Type B pancreatic cell (in vitro differentiated cells): ENCODE data around the gene RNF8. TPM values are rescaled to one million over a fixed set of nuclear protein-coding genes. Genes with fewer than 3 reads are reported as not detected.

ENCODE experiments used
- DNase-seq: peaks from one replicate; pipeline ENCODE4 v3.0.0; 2021; ENCODE audit warnings: mixed read lengths; ENCODE audit not compliant: unreplicated experiment; ENCODE audit errors: extremely low spot score
- H3K27ac Mint-ChIP-seq: 2 replicates; pipeline ENCODE4 v1.8.0; 2021; ENCODE audit warnings: mild to moderate bottlenecking, mixed read lengths
- H3K27me3 Mint-ChIP-seq: 2 replicates; pipeline ENCODE4 v1.8.0; 2021; ENCODE audit warnings: mixed read lengths
- H3K36me3 Mint-ChIP-seq: 2 replicates; pipeline ENCODE4 v1.8.0; 2021; ENCODE audit warnings: mixed read lengths
- H3K4me1 Mint-ChIP-seq: one replicate; pipeline ENCODE4 v1.8.0; 2021; ENCODE audit warnings: mixed read lengths; ENCODE audit not compliant: unreplicated experiment
- H3K4me3 Mint-ChIP-seq: 2 replicates; pipeline ENCODE4 v1.8.0; 2021; ENCODE audit warnings: mild to moderate bottlenecking, mixed read lengths
- H3K9me3 Mint-ChIP-seq: 2 replicates; pipeline ENCODE4 v1.8.0; 2021; ENCODE audit warnings: mixed read lengths
- total RNA-seq: library from RNA; stranded (reverse); gene quantifications from 2 replicates; pipeline ENCODE4 v1.2.1, GENCODE V29; 2021; ENCODE audit warnings: low replicate concordance
- TF ChIP-seq, protein P1 (sequence below): fragments of 200-600 bp; sonication (generic); conservative IDR thresholded peaks from 2 replicates; pipeline ENCODE4 v1.5.0; 2021; ENCODE audit warnings: antibody characterized with exemption, mild to moderate bottlenecking

RNF8 gene
- total RNA-seq, 1 donor from 2014 or later = 38.6 TPM

DNA sequence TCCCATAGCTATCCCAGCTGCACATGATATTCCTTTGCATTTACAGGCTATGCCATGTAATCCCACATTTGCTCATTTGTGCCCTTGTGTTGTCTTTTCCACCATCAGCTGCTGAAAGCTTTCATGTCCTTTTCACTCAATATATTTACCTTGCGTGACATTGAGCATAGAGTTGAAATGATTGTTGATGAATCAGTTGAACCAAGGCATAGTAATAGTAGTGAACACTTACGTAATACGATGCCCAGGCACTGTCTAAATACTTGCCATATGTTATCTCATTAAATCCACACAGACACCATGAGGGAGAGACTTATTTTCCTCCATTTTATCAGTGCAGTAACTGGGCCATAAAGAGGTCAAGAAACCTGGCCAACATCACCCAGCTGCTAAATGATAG, 13.1 kb downstream of the RNF8 start:
- H3K27ac Mint-ChIP-seq = peak overlapping the region; percentile 36
- no peaks in the 10 kb centered on the region for H3K9me3 Mint-ChIP-seq
- H3K36me3 Mint-ChIP-seq = peaks cover 24% of the 10 kb centered on the region
- H3K27me3 Mint-ChIP-seq = no peaks in the 10 kb centered on the region
- DNase-seq = no peak
- TF ChIP-seq, protein P1, sequence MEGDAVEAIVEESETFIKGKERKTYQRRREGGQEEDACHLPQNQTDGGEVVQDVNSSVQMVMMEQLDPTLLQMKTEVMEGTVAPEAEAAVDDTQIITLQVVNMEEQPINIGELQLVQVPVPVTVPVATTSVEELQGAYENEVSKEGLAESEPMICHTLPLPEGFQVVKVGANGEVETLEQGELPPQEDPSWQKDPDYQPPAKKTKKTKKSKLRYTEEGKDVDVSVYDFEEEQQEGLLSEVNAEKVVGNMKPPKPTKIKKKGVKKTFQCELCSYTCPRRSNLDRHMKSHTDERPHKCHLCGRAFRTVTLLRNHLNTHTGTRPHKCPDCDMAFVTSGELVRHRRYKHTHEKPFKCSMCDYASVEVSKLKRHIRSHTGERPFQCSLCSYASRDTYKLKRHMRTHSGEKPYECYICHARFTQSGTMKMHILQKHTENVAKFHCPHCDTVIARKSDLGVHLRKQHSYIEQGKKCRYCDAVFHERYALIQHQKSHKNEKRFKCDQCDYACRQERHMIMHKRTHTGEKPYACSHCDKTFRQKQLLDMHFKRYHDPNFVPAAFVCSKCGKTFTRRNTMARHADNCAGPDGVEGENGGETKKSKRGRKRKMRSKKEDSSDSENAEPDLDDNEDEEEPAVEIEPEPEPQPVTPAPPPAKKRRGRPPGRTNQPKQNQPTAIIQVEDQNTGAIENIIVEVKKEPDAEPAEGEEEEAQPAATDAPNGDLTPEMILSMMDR = no peak
- peak overlapping the region; percentile 41 for H3K4me3 Mint-ChIP-seq
- H3K4me1 Mint-ChIP-seq = peaks cover 21% of the 10 kb centered on the region

DNA sequence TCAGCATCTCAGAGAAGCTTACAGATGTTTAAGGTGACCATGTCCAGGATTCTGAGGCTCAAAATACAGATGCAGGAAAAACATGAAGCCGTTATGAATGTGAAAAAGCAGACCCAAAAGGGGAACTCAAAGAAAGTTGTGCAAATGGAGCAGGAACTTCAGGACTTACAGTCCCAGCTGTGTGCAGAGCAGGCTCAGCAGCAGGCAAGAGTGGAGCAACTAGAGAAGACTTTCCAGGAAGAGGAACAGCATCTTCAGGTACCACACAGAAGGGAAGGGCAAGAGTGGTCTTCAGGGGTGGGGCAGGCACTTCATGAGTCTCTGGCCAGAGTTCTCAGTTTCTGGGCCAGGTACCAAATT, 15.2 kb downstream of the RNF8 start:
- Mint-ChIP-seq H3K27me3 (no peaks in the 10 kb centered on the region), H3K27ac (peak overlapping the region; percentile 61), H3K36me3 (peaks cover 16% of the 10 kb centered on the region), H3K4me1 (peaks cover 21% of the 10 kb centered on the region), H3K9me3 (no peaks in the 10 kb centered on the region), H3K4me3 (no peak overlapping the region)
- TF ChIP-seq, protein P1 = no peak
- no peak for DNase-seq

DNA sequence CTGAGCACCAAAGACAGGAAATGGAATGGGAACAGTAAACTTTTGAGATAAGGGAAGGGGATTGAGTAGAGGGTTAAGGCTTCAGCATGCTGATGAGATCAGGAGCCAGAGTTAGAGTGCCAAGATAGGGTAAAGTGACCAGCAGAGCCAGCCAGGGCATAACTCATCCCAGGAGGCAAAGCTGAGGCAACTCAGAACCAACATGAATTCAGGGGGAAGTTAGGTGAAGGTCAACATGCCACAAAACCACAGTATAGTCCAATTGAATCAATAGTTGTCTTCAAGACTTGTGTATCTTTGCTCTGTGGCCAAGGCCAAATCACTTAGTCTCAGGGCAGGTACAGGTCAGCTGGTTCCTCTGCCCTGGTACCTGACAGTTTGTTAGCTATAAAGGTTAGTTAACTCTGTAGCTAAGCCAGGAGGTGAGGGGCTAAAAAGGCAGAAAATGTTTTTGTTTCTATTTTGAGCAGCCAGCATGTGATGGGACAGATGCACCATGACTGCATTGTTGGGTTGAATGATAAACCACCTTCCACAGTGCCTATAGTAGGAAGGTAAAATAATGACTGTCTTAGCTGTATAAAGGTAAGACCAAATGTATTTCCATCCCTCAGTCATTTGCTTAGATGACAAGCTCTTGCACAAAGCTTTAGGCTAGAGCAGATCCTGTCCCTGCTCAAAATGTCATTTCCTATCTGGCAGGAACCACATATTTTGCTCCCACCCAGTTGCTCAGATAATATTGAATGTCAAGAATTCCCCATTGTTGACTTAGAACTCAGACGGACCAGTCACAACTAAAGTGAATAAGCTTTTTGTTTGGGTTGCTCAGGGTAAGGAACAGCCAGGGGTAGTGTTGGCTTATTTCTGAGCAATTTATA, 15.8 kb downstream of the RNF8 start:
- no peaks in the 10 kb centered on the region for H3K27me3 Mint-ChIP-seq
- H3K27ac Mint-ChIP-seq = peak overlapping the region; percentile 61
- DNase-seq = no peak
- H3K9me3 Mint-ChIP-seq = no peaks in the 10 kb centered on the region
- TF ChIP-seq, protein P1 = no peak
- H3K36me3 Mint-ChIP-seq = peaks cover 16% of the 10 kb centered on the region
- no peak overlapping the region for H3K4me3 Mint-ChIP-seq
- H3K4me1 Mint-ChIP-seq = peaks cover 21% of the 10 kb centered on the region

DNA sequence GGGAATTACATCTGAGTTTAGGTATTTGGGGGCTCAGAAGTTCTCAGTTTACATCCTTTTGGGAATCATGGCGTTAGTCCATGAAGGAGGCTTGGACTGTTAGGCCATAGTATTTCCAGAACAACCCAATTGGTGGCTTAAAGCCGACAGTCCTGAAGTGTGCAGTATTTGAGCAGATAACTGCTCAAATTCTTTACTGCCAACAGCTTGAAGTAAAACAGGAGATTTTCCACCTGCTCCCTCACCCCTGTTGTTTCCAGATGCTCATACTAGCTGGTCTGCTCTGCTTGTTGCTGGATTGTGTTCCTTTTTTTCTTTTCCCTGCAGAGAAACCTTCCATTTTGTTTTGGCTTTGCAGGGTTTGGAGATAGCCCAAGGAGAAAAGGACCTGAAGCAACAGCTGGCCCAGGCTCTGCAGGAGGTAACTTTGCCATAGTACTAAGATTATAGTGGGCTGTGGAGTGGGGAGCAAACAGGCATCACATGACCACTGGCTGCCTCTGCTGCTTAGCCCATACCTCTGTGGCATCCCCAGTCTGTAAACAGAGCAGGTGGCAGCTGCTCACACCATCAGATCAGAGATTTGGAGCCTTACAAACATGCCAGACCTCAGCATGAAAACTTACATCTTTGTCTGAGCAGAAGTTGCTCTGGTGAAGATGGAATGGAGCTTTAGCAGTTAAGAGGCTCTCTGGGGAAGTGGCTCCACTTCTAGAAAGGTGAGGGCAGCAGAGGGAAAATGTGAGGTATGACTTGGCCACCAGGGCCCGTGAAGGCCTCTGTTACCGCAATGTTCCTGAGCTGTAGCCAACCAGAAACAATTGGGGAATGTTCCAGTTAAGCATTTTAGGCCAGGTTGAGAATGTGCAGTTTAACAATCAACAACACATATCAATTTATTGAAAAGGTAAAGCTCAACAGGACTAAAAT, 17.6 kb downstream of the RNF8 start:
- Mint-ChIP-seq H3K27me3 (no peaks in the 10 kb centered on the region), H3K27ac (peak overlapping the region; percentile 39), H3K4me1 (peaks cover 9% of the 10 kb centered on the region), H3K9me3 (no peaks in the 10 kb centered on the region), H3K36me3 (peaks cover 21% of the 10 kb centered on the region), H3K4me3 (no peak overlapping the region)
- TF ChIP-seq, protein P1 = no peak
- DNase-seq = no peak

DNA sequence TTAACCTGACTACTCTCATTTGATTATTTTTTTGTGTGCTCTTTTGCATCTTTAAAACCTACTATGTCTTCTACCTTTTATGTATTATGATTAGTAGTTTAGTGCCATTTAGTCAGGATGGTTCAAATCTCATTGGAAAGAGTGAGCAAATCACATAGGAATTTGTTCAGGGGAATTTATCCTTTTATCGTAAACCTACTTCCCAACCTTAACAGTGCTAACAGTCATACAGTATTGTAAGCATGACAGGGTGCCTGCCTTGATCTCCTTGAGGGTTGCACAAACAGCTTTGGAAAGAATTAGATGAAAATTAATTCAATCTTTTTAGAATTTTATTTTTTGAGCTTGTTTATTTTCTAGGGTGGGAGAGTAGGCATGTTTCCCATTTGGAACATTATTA, 18.3 kb downstream of the RNF8 start:
- Mint-ChIP-seq H3K4me3 (no peak overlapping the region), H3K4me1 (peaks cover 4% of the 10 kb centered on the region), H3K9me3 (no peaks in the 10 kb centered on the region), H3K27me3 (no peaks in the 10 kb centered on the region), H3K36me3 (peaks cover 18% of the 10 kb centered on the region), H3K27ac (peak overlapping the region; percentile 39)
- TF ChIP-seq, protein P1 = no peak
- DNase-seq = no peak
